Prostate gland (tissue), 2 donors: ENCODE measurements around the gene ASCL5. TPM values are rescaled to one million over a fixed set of nuclear protein-coding genes. Genes with fewer than 3 reads are reported as not detected.

Source experiments
- DNase-seq: peaks from one replicate; pipeline ENCODE4 v3.0.0-alpha.2; 2019; ENCODE audit warnings: low spot score
- H3K27ac ChIP-seq, 2 donors: fragments of 200-600 bp; sonication (generic); 2 replicates each; pipeline ENCODE4 v1.5.1; 2017 to 2019
- H3K27me3 ChIP-seq: fragments of 200-600 bp; sonication (generic); replicated peaks from 2 replicates; pipeline ENCODE4 v1.5.1; 2019; ENCODE audit not compliant: insufficient read depth
- H3K36me3 ChIP-seq, 2 donors: fragments of 200-600 bp; sonication (generic); 1 replicate in 1 of 2; 2 replicates in 1 of 2; pipeline versions ENCODE4 v1.5.1 to v1.8.1; 2017 to 2019
- H3K4me1 ChIP-seq: fragments of 200-600 bp; sonication (generic); replicated peaks from 2 replicates; pipeline ENCODE4 v1.5.1; 2019
- H3K4me3 ChIP-seq, 2 donors: fragments of 200-600 bp; sonication (generic); 2 replicates each; pipeline ENCODE4 v1.5.1; 2017 to 2019
- H3K9me3 ChIP-seq: fragments of 200-600 bp; sonication (generic); 2 replicates; pipeline ENCODE4 v1.5.1; 2017
- CTCF ChIP-seq, 4 experiments: fragments of 200-600 bp in 2 of 4; fragments of 450-650 bp in 2 of 4; sonication (generic) in 2 of 4; IDR thresholded peaks; 1 replicate in 3 of 4; 2 replicates in 1 of 4; pipeline ENCODE4 v1.5.1; 2016 to 2019; ENCODE audit warnings: antibody characterized with exemption in 4 of 4, mild to moderate bottlenecking in 2 of 4, moderate library complexity in 2 of 4
- POLR2A ChIP-seq: fragments of 450-650 bp; IDR thresholded peaks from one replicate; pipeline ENCODE4 v1.6.1; 2016; ENCODE audit warnings: antibody characterized with exemption, mild to moderate bottlenecking
- POLR2AphosphoS5 ChIP-seq: sonication (generic); formaldehyde crosslinking; IDR thresholded peaks from one replicate; pipeline ENCODE4 v1.6.1; 2017; ENCODE audit warnings: antibody characterized with exemption
- WGBS: methylation state at CpG from one replicate; pipeline ENCODE4 v1.1.5; 2018; 5-methylcytosine and 5-hydroxymethylcytosine counted together
- intact Hi-C: fragments of 100-400 bp; cut with DNase I; formaldehyde crosslinking; loops from one replicate; pipeline ENCODE4 v1.14.2; 2022
- total RNA-seq, 2 donors: library from RNA; depleted of rRNA; stranded (reverse); fragments of >200 nt; gene quantifications; one replicate each; pipeline ENCODE4 v1.1.0, GENCODE V29; 2016

The ASCL5 gene
- total RNA-seq, 2 donors from 2014 or later, result not detected

- DNase-seq, result no peak
- no peak overlapping the region for H3K4me3 ChIP-seq
- H3K36me3 ChIP-seq, result no peaks in the 10 kb centered on the region
- TF ChIP-seq CTCF (IDR thresholded peaks at IDR 0.05) (no peak), POLR2AphosphoS5 (no peak), POLR2A (no peak)
- no peak overlapping the region for H3K27ac ChIP-seq
- H3K4me1 ChIP-seq, result no peaks in the 10 kb centered on the region
- 69% methylated on average over 4 of the region's 4 CpGs for WGBS
- no peaks in the 10 kb centered on the region for H3K9me3 ChIP-seq
- intact Hi-C loops, result no loop called here
- H3K27me3 ChIP-seq, result no peaks in the 10 kb centered on the region
Observed at GRCh38 chr1:201172326-201172725, 45.3 kb upstream of the ASCL5 start.

- DNase-seq, result no peak
- intact Hi-C loops, result loop anchor here (2.0 kb wide), 1 partner anchor 17 kb away; the partner anchor contains the start of gene TMEM9
- Histone ChIP-seq H3K4me1 (no peaks in the 10 kb centered on the region), H3K4me3 (peak overlapping the region; percentile 51 to 52), H3K27ac (peak overlapping the region; percentile 75 to 88), H3K9me3 (no peaks in the 10 kb centered on the region), H3K27me3 (no peaks in the 10 kb centered on the region), H3K36me3 (no peaks in the 10 kb centered on the region)
- TF ChIP-seq CTCF (IDR thresholded peaks at IDR 0.05) (peak in 1 of 4 experiments; percentile 43), POLR2AphosphoS5 (no peak), POLR2A (no peak)
- WGBS, result 10% methylated on average over 48 of the region's 48 CpGs
Observed at GRCh38 chr1:201171063-201172036, 44.4 kb upstream of the ASCL5 start.

GRCh38 chr1:201170533-201171062, 43.6 kb upstream of the ASCL5 start:
- Histone ChIP-seq H3K36me3 (no peaks in the 10 kb centered on the region), H3K27me3 (no peaks in the 10 kb centered on the region), H3K4me1 (no peaks in the 10 kb centered on the region), H3K4me3 (peak overlapping the region; percentile 51 to 52), H3K27ac (peak overlapping the region; percentile 75 to 88), H3K9me3 (no peaks in the 10 kb centered on the region)
- WGBS, result 10% methylated on average over 12 of the region's 26 CpGs
- intact Hi-C loops, result loop anchor here (2.0 kb wide), 1 partner anchor 16 kb away; the partner anchor contains the start of gene TMEM9
- peak; percentile 88 for TF ChIP-seq POLR2AphosphoS5
- peak; percentile 78 for TF ChIP-seq POLR2A
- TF ChIP-seq CTCF (IDR thresholded peaks at IDR 0.05), result peak in 1 of 4 experiments; percentile 49
- DNase-seq, result peak; percentile 95

GRCh38 chr1:201169971-201170532, 43.1 kb upstream of the ASCL5 start:
- Histone ChIP-seq H3K36me3 (no peaks in the 10 kb centered on the region), H3K4me3 (peak overlapping the region in 1 of 2 donors; percentile 52), H3K9me3 (no peaks in the 10 kb centered on the region), H3K27me3 (no peaks in the 10 kb centered on the region), H3K27ac (peak overlapping the region; percentile 75 to 88), H3K4me1 (no peaks in the 10 kb centered on the region)
- TF ChIP-seq CTCF (IDR thresholded peaks at IDR 0.05) (no peak), POLR2AphosphoS5 (no peak), POLR2A (no peak)
- intact Hi-C loops, result loop anchor here (2.0 kb wide), 1 partner anchor 15 kb away; the partner anchor contains the start of gene TMEM9
- DNase-seq, result no peak
- 84% methylated on average over 2 of the region's 2 CpGs for WGBS
